Ovary (tissue), 3 donors: ENCODE measurements around the gene GJB3.

ENCODE experiments used
- CTCF ChIP-seq, 3 donors: fragments of 450-650 bp in 2 of 3; fragments of 200-600 bp in 1 of 3; IDR thresholded peaks; one replicate each; pipeline versions ENCODE4 v1.5.1 to v1.8.0; 2016 to 2022; ENCODE audit warnings: antibody characterized with exemption in 3 of 3, mild to moderate bottlenecking in 1 of 3
- POLR2A ChIP-seq: fragments of 450-650 bp; IDR thresholded peaks from one replicate; pipeline ENCODE4 v1.6.1; 2017; ENCODE audit warnings: antibody characterized with exemption, mild to moderate bottlenecking, moderate library complexity
- donor health status: DM: no; HTN: no; CAD: no.

DNA sequence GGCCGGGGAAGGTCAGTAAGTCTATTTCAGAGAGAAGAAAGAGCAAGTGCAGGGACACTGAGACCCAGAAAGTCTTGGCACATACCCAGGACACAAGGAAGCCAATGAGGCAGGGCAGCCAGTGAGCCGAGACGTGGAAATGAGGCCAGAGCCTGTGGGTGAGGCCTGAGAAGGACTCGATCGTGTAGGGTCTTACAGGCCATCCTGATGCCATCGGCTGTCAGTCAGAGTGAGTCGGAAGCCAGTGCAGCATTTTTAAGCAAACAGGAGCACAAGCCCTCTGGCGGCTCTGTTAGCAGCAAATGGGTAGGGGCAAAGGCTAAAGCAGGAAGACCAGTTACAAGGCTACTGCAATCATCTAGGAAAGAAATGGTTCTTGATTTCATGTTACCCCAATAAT is 6.1 kb upstream of the GJB3 start:
- no peak for TF ChIP-seq CTCF (IDR thresholded peaks at IDR 0.05)
- TF ChIP-seq POLR2A: no peak
